PC-9 (cell line): Measurements from ENCODE around the gene STK31.

Experiments
- CTCF ChIP-seq: fragments of 200-600 bp; sonication (generic); conservative IDR thresholded peaks from 2 replicates; pipeline ENCODE4 v1.6.1; 2017; ENCODE audit warnings: mixed run types, antibody characterized with exemption, mild to moderate bottlenecking, moderate library complexity
- EZH2 ChIP-seq: fragments of 200-600 bp; sonication (generic); IDR thresholded peaks from 2 replicates; pipeline ENCODE4 v1.8.0; 2017; ENCODE audit warnings: antibody characterized with exemption, low read depth

GRCh38 chr7:23852135-23852534, 142.1 kb downstream of the STK31 start:
- TF ChIP-seq CTCF (no peak), EZH2 (no peak)
